Epithelial cell of proximal tubule (primary cell): ENCODE results near the gene PLAAT1. TPM values are rescaled to one million over a fixed set of nuclear protein-coding genes. Genes with fewer than 3 reads are reported as not detected.

Source experiments
- DNase-seq: peaks from one replicate; pipeline ENCODE4 v3.0.0-alpha.2; 2011; ENCODE audit warnings: low read depth
- H3K4me3 ChIP-seq: 2 replicates; pipeline ENCODE4 v1.5.1; 2011; ENCODE audit warnings: low read depth, mild to moderate bottlenecking, low read length
- total RNA-seq: library from RNA; depleted of rRNA; stranded (reverse); fragments of >200 nt; gene quantifications from 2 replicates; pipeline ENCODE4 v1.2.3, GENCODE V29; 2015
- TF ChIP-seq, protein P1 (sequence below): conservative IDR thresholded peaks from 2 replicates; pipeline ENCODE4 v1.5.1; 2012; ENCODE audit warnings: low read depth, mild to moderate bottlenecking, low read length

The PLAAT1 gene
- total RNA-seq, 1 donor from 2014 or later: 2.1 TPM

DNA sequence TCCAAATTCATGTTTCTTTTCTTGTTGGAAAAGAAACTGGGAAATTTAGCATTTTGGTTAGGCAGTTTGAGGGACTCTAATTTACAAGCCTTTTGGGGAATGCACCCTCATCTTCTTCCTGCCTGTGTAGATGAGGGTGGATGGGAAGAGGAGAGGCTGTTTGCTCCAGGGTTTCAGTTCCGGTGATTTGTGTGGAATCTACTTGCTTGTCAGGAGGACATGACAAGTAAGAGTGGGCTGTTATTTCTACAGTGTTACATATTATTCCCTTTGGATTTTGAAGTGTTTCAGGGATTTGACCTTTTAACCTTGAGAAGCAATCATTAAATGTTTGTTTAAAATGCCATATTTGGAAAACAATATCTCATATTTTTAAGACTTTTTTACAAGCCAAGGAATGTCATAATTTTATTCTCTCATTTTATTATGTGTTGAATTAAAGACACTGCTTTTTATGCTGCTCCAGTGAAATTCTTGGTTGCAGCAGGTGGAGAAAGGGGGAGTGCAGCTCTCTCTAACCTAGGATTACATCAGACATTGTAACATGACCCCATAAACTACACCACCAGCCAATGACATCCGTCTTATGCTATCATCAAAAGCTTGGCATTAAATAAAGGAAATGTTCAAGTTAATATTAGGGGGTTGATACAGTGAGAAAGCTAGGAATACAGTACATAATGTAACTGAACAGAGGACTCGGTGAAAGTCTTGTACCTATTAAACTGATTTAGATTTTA, 30.2 kb downstream of the PLAAT1 start:
- no peak for DNase-seq
- H3K4me3 ChIP-seq: no peak overlapping the region
- TF ChIP-seq, protein P1, sequence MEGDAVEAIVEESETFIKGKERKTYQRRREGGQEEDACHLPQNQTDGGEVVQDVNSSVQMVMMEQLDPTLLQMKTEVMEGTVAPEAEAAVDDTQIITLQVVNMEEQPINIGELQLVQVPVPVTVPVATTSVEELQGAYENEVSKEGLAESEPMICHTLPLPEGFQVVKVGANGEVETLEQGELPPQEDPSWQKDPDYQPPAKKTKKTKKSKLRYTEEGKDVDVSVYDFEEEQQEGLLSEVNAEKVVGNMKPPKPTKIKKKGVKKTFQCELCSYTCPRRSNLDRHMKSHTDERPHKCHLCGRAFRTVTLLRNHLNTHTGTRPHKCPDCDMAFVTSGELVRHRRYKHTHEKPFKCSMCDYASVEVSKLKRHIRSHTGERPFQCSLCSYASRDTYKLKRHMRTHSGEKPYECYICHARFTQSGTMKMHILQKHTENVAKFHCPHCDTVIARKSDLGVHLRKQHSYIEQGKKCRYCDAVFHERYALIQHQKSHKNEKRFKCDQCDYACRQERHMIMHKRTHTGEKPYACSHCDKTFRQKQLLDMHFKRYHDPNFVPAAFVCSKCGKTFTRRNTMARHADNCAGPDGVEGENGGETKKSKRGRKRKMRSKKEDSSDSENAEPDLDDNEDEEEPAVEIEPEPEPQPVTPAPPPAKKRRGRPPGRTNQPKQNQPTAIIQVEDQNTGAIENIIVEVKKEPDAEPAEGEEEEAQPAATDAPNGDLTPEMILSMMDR: no peak

DNA sequence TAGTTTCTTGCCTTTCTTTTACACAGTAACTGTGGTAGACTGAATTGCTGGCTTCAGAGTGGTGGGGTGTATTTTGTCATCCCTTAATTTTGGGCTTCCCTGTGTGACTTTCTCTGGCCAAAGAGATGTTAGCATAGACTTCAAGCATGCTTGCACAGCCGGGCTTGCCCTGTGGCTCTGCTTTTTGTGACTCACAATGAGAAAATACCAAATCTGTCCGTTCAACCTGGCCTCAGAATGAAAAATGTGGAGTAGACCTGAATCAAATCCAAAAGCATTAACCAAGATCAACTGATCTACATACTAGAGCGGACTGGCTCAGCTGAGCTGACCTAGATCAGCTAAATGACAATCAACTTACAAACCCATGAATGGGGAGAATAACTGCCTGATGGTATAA, 51.4 kb downstream of the PLAAT1 start:
- H3K4me3 ChIP-seq: no peak overlapping the region
- TF ChIP-seq, protein P1: no peak
- DNase-seq: no peak

DNA sequence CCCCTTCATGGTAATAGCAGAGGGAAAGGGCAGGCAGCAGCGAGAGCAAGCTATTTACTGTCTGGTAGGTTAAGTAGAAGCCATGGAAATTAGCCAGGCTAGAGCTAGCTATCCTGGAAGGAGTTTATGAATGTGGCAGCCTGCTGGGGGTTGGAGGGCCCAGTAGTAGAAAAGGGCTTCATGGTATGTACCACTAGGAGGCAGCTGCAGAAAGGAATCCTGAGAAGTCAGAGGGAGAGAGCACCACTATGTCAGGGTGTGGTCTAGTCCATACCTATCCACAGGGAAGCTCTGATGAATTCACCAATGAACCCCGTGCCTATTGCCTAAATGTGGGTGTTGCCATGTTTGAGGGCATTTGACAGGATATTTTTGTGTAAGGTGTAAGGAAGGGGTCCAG, 55.0 kb downstream of the PLAAT1 start:
- no peak overlapping the region for H3K4me3 ChIP-seq
- TF ChIP-seq, protein P1: no peak

DNA sequence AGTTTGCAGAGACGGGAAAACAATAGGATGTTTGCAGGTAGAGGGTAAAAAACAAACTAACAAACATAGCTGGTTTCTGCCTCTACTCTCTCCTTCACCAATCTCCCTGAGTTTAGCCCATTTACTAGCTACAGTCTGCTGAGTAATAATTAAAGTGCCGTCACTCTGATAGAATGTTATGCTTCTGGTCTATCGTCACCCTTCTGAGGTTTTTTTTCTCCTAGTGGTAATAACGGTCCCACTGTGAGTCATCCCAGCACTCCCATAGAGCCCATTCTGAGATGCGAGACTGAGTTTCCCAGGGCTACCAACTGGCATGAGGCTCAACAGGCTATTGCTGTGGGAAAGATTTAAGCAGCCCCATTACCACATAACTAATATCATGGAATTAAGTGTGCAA, 56.4 kb downstream of the PLAAT1 start:
- DNase-seq: no peak
- no peak overlapping the region for H3K4me3 ChIP-seq
- TF ChIP-seq, protein P1: no peak

More for the DNA sequence above, 55.0 kb downstream of the PLAAT1 start:
- DNase-seq: no peak

DNA sequence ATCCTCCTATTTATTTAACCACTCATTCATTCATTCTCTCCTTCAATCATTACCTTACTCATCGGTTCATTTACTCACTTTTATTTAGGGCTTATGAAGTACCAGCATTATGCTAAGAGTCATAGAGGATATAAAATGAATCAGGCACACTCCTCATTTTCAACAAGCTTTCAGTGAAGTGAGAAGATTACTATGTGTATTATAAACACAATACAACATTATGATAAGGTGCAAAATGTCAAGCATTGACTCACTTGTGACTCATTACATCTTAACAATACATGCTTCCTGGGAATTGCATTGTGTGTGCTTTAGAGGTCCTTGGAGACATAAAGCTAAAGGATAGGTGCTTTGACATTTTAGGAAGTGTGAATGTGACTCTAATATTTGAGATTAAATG, 60.4 kb downstream of the PLAAT1 start:
- TF ChIP-seq, protein P1: no peak
- DNase-seq: peak; percentile 22

DNA sequence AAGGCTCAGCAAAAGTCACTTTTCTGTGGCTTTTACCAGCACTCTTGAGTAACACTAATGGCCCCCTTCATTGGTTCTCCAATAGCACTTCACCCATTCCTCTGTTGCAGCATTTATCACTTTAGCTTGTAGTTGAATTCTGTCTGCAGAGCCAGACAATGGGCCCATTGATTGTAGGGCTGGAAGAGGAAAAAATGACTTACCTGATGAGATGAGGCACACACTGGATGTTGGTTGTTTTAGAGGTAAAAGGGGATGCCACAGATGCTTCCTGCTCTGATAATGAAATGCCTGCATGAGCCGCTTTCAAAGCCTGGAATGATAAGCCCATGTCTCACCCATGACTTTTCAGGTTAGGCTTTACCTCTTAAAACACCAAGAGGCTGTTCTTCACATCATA, 64.3 kb downstream of the PLAAT1 start:
- H3K4me3 ChIP-seq: no peak overlapping the region
- DNase-seq: no peak
- TF ChIP-seq, protein P1: no peak

More for the DNA sequence above, 60.4 kb downstream of the PLAAT1 start:
- no peak overlapping the region for H3K4me3 ChIP-seq

DNA sequence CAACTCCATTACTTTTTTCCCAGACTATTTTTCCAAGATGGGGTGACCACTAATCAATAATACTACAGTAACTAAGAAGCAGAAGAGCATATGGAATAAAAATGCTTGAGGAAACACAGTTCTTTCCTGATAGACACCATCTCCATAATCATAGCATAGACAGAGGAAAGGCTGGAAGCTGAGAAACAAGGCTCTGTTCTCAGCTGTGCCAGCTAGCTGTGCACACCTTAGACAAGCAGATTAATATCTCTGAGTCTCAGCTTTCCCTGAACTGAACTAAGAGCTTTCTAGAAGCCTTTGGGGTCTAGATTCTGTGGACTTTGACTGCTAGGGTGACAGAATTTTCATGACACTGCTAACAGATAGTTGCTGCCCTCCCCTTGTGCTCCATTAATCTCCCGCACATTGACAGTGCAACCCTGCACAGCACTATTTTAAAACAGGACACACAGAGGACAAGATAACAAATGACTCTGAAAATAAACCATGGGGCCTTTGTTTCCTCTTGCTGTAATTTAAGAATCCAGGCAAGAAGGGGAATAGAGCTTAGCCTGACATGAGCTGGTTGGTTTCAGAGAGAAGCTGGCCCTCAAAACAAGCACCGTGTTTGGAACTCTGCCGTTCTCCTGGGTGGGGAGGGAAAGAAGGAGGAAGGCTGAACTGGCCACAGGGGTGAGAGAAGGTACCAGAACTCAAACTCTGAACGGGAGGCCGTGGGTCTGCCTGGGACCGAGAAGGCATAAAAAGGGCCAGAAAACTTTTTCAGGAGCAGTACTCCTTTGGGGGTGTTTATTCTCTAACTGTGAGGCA, 70.1 kb downstream of the PLAAT1 start:
- TF ChIP-seq, protein P1: no peak
- DNase-seq: no peak
- no peak overlapping the region for H3K4me3 ChIP-seq
